Activated T-cell treated with anti-CD3 and anti-CD28 coated beads, Interleukin-2, amount 50 U/mL, for 48 hours (primary cell): ENCODE results near the gene MIGA2.
A peak's percentile ranks its signal among the peaks of the same experiment; 100 is the strongest.
"Not testable (repeated sequence)": the region's sequence is repeated elsewhere in the genome, so short reads cannot be mapped to it uniquely, and the experiment has no call there.

ENCODE experiments used
- DNase-seq, 2 experiments: peaks; one replicate each; pipeline ENCODE4 v3.0.0-alpha.2; 2020

The MIGA2 gene

GRCh38 chr9:129011170-129011569 is 25.3 kb upstream of the MIGA2 start:
- DNase-seq, result no peak

DNA sequence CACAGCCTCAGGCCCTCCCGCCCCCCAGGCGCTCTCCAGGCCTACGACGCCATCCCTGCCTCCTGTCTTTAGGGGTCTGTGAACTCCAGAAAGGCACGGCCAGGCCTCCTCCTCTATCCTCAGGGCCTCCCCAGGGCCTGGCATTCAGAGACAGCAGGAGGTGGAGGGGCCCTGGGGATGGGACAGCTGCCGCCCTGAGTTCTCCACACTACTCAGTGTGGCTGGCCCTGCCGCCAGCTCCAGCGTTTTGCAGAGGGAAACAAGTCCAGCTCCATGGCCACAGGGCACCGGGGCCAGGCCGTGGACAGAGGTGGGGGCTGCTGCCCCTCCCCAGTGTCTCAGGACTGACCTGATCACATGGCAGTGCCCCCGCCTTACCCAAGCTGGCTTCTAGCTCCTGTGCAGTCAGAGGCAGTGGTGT is 24.7 kb upstream of the MIGA2 start:
- no peak for DNase-seq

DNA sequence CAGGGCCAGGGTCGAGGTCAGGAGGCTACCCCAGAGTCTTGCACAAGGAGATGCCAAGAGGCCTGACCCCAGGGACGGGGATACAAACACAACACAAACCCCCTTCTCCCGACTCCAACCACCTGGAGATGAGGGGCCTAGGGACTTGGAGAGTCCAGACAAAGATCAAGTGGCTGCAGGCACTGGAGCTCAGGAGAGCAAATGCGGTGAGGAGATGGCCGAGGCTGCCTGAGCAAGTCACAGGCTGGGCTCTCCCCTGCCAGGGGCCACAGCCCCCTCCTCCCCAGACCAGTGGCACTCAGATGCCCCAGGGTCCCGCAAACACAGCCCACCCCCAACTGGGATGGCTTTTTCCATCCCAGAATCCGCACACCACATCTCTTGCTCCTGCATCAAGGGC is 24.1 kb upstream of the MIGA2 start:
- no peak for DNase-seq

- DNase-seq, result no peak
These were observed 23.5 kb upstream of the MIGA2 start for GRCh38 chr9:129012893-129013448.

DNA sequence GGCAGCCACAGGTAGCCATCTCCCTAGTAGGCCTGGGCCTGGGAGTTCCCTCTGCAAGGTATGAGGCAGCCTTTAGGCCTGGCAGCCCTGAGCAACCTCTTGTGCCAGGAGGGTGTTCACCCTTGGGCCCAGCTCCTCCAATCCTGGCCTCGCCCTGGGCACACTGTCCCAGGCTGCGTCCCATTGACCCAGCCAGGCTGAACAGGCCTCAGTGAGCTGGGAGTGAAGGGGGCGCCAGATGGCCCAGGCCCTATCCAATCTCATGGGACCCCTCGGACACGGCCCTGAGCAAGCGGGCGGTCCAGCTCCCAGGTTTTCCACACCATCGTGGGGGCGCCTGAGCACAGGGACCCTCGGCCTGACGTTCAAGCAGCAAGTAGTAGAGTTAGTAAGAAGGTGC is 22.8 kb upstream of the MIGA2 start:
- DNase-seq, result no peak

- DNase-seq, result no peak
These were observed 22.3 kb upstream of the MIGA2 start for GRCh38 chr9:129014124-129014523.

DNA sequence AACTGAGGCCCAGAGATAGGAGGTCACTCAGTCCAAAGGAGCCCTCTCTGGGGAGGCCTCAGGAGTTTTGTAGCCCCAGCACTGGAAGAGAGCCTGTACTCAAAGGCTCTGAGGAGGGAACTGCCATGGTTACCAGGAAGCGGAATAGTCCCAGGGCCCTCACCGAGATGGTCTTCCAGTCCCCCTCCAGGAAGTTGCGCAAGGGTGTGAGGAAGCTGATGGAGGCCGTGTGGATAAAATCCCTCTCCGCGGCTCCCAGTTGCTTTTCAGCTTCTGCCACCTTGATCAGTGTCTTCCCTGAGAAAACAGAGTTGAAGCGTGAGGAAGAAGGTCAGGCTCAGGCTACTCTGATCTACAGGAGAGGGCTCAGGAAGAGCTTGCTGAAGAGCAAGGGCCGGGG is 21.8 kb upstream of the MIGA2 start:
- DNase-seq, result no peak

GRCh38 chr9:129021091-129021490 is 15.3 kb upstream of the MIGA2 start:
- DNase-seq, result no peak

DNA sequence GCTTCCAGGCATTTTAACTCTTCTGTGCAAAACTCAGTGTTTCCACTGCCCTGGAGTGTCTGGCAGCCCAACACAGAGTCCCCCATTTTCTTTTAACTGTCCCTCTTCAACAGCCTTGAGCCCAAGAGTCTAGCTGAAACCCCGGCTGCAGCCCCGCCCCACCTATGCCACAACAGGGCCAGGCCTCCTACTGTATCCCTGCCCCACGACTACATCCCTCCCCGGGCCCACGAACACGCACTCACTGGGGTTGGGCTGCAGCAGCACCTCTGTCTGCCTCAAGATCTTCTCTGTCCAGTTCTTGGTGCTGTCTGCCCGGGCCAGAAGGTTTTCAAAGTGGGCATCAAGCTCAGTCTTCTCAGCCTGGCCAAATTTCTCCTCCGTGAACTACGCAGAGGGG is 14.4 kb upstream of the MIGA2 start:
- DNase-seq, result no peak

DNA sequence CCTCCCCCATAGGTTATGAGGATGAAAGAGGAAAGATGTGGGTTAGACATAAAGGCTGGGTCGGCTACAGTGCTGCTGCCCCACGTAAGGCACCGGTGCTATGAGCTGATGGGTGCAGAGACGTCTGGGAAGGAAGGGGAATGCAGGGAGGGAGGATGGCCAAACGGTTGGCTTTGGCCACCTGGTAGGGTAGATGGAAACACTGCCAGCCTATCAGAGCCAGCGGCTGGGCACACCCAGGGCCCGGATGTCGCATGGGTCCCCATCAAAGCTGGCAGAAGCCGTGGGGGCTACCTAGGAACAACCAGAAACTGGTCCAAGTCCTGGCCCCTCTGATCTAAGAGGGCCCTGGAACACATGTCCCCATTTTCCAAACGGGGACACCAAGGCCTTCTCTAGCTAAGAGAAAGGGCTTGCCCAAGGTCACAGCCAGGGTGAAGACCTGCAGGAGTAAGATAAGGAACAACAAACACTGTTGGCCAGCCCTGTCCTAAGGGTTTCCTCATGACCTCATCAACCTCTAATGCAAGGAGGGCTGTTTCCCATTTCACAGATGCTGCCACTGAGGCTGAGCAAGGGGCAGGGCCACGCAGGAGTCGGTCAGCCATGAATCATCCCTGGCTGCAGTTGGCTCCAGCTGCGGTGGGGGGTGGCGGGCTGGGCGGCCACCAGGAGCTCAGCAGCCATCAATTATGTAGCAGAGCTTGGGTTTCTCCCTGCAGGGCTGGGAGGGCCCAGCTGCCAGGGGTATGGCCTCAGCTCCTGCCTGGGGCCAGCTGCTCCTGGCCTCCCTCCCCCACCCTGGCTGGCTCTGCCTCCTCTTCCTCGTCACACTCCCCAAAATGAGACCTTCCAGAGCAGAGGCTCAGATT is 13.2 kb upstream of the MIGA2 start:
- DNase-seq, result no peak

GRCh38 chr9:129023908-129024233 is 12.6 kb upstream of the MIGA2 start:
- no peak for DNase-seq

DNA sequence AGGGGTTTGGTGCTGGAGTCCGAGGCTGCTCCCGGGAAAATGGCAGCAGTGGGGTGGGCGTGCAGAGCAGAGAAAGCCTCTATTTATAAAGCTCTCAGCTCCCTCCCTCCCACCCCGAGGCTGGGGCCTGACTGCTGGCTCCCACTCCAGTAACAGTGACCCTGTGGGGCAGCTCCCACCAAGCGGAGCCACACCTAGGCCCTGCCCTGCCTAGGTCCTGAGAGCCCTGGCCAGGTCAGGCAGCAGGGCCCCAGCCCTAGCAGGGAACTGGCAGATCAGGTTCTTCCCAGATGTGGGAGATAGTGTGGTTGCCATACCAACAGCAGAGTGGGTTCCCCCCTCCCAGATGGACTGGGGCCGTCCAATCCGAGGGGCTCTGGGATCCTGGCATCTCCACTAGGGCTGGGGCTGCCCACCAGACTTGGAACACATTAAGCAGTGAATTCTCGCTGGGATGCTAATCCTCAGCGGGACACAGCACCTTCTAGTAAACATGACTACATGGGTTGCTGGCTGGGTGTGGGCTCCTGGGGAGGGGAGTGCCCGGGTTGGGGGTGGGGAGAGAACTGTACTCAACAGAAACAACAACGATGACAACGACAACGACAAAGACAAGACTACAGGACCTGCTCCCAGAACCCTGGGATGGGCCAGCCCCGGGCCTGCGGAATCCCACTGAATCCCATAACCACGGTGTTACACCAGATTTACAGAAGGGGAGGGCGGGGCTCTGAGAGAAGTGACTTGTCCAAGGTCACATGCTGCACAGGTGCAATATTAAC is 9.8 kb upstream of the MIGA2 start:
- DNase-seq, result no peak

- DNase-seq, result no peak
These were observed 9.2 kb upstream of the MIGA2 start for GRCh38 chr9:129027224-129027684.

GRCh38 chr9:129027685-129028191 is 8.7 kb upstream of the MIGA2 start:
- DNase-seq, result no peak

GRCh38 chr9:129028192-129028966 is 8.0 kb upstream of the MIGA2 start, which contains the start of gene SH3GLB2:
SH3GLB2 (minus strand) TSS chr9:129028331; CDS start chr9:129028154, 177 bp downstream.
- peak; percentile 96 to 98 for DNase-seq

DNA sequence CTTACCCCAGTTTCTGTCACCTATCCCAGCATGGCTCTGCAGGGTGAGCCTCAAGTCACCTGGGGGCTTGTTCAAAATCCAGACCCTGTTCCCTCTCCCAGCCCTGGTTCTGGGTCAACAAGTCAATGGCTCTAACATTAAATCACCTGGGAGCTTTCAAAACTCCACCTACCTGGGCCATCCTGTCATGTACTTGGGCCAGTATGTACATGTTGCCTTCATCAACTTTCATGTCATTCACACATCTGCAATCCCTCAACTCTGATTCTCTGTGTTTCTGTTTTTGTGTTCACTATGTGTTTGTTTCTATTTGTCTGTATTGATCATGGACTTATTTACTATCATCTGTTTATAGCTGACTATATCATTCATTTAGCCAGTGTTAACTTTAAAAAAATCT is 6.2 kb upstream of the MIGA2 start:
- no peak for DNase-seq

DNA sequence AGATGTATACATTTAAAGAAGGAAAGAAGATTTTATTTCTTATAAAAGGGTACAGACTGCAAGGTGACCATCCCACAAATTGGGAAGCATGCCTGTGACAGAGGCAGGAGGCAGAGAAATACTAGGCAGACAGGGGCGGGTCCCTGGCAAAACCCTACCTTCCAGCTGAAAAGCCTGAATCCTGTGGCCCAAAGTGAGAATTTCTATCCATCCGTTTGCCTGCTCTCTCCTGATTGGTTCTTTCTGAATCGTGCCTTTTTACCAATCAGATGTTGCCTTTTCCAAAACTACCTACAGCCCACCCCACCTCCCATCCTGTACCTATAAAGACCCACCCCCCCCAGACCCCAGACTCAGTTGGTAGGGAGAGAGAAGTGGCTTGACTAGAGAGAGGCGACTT is 4.9 kb upstream of the MIGA2 start:
- DNase-seq, result no peak

- no peak for DNase-seq
These were observed 3.8 kb upstream of the MIGA2 start for GRCh38 chr9:129032541-129033159.

GRCh38 chr9:129033216-129033615 is 3.2 kb upstream of the MIGA2 start:
- DNase-seq, result no peak

GRCh38 chr9:129035838-129036237 is 588 bp upstream of the MIGA2 start:
- DNase-seq, result not testable (repeated sequence)

- DNase-seq, result peak in 1 of 2 experiments; percentile 27
These were observed 719 bp downstream of the MIGA2 start for GRCh38 chr9:129036923-129037766.
